Activated CD8-positive, alpha-beta memory T cell treated with anti-CD3 and anti-CD28 coated beads, Interleukin-2, amount 50 U/mL, for 4 hours (primary cell): Measurements from ENCODE around the gene MON1A.
A peak's percentile ranks its signal among the peaks of the same experiment; 100 is the strongest.
"Not testable (repeated sequence)": the region's sequence is repeated elsewhere in the genome, so short reads cannot be mapped to it uniquely, and the experiment has no call there.

ENCODE experiments used
- DNase-seq: peaks from one replicate; pipeline ENCODE4 v3.0.0-alpha.2; 2020

MON1A gene

DNA sequence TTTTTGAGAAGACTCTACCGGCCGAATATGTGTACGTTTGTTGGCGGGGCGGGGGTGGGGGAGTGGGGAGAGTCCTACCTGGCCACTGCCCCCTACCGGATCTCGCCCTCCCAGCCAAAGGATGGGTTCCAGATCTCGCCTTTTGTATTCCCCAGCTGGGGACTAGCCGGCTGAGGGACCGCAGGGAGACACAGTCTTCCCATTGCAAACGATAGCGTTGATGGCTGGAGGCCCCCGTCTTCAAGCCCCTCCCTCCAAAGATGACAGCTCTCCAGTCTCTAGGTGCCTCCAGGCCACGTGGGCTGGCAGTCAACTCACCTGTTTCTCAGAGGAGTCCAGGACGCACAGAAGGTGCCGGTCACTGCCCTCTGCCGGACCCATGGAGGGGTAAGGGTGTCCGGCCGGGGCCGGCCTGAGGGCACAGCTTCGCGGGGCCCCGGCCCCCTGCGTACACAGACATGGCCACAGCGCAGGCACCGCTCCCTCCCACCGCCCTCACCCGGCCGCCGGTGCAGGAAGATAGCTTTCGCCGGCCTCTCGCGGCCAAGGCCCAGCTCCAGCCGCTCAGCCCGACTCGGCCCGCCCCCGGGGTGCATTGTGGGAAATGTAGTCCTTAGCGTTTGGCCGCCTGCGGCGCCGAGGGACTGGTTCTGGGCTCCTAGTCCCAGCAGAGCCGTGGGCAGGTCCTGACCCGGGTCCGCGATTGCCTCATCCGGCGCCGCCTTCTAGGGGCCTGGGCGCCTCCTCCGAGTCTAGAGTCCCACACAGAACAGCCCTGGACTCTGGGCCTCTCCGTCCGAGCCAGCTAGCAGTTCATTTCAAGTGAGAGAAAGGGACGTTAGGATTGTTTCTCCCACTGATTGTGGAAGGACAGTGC is at the start of gene MON1A:
MON1A (minus strand) TSS at position 521 of the 877 bp plus-strand sequence. CDS start 16,465 bp downstream, outside the sequence.
- DNase-seq: peak; percentile 91

GRCh38 chr3:49976942-49977341 is 47.3 kb upstream of the MON1A start:
- no peak for DNase-seq

GRCh38 chr3:49972656-49973055 is 43.0 kb upstream of the MON1A start:
- DNase-seq: no peak

GRCh38 chr3:49968346-49968745 is 38.7 kb upstream of the MON1A start:
- no peak for DNase-seq

- no peak for DNase-seq
Observed at GRCh38 chr3:49967291-49967690, 37.7 kb upstream of the MON1A start.

DNA sequence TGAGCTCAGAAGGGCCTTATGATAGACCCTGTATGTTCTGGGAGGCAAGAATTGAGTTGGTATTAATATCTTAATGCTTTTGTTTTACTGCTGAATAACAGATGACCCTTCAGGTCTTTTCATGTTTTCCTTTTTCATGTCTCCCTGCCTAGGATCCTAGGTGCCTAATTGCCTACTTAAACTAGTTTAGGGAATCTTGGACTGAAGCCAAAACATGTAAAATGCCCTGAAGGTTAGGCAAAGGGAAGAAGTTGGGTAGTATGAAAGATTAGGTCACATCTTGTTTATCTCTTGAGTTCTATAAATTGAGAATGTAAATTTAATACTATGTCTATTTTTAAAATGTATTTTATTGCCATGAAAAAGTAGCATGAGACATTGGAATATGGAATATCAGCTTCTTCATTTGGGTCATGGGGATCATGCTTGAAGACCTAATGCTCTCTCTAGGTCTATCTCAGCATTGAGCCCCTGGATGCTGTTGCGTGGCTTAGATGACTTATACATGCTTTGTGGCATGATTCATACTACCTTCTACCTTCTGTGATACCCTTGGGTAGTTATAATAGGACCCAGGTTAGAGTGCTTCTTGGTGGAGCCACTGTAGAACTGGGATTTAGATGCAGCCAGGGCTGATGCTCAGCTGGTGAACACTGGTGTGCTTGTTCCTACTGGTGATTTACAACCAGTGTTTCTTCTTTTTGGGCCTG is 36.8 kb upstream of the MON1A start:
- DNase-seq: no peak

DNA sequence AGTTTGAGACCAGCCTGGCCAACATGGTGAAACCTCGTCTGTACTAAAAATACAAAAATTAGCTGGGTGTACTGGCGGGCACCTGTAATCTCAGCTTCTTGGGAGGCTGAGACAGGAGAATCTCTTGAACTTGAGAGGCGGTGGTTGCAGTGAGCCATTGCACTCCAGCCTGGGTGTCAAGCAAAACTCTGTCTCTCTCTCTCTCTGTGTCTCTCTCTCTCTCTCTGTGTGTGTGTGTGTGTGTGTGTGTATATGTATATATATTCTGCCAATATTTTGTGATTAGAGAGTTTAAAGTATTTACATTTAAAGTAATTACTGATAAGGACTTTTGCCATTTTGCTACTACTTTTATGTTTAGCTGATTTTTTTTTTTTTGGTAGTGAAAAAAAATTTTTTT is 26.0 kb upstream of the MON1A start:
- no peak for DNase-seq

GRCh38 chr3:49952924-49953323 is 23.3 kb upstream of the MON1A start:
- no peak for DNase-seq

- no peak for DNase-seq
Observed at GRCh38 chr3:49942651-49943050, 13.0 kb upstream of the MON1A start.

- DNase-seq: no peak
Observed at GRCh38 chr3:49940667-49941249, 11.1 kb upstream of the MON1A start.

GRCh38 chr3:49939858-49940666 is 10.5 kb upstream of the MON1A start, which contains the start of gene RBM6:
TSS of gene RBM6 (plus strand) at chr3:49940150. CDS start at chr3:49962642, 22,492 bp downstream.
- DNase-seq: peak; percentile 92

GRCh38 chr3:49937090-49937489 is 7.5 kb upstream of the MON1A start:
- DNase-seq: no peak

DNA sequence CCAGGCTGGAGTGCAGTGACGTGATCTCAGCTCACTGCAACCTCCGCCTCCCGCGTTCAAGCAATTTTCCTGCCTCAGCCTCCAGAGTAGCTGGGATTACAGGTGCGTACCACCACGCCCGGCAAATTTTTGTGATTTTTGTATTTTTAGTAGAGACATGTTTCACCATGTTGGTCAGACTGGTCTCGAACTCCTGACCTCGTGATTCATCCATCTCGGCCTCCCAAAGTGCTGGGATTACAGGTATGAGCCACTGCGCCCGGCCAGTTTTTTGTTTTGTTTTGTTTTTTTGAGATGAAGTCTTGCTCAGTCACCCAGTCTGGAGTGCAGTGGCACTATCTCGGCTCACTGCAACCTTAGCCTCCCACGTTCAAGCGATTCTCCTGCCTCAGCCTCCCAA is 2.7 kb upstream of the MON1A start:
- DNase-seq: not testable (repeated sequence)

DNA sequence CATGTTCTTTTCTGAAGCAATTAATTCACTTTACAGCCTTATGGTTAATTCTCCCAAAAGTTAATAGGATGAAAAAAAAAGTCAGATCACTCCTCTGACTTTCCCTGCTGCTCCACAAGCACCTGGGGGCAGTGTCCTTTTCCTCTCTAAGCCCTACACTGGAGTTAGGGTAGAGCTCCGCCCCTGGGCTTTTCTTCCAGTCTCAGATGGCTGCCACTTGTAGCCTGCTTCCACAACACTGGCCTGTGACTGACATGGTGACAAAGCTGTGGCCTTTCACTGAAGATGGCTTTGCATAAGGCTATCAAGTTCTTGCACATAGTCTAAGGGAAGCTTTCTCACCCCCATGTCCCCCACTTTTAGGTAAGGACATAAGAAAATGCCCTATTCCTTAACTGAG is 1.3 kb upstream of the MON1A start:
- DNase-seq: no peak

- no peak for DNase-seq
Observed at GRCh38 chr3:49930168-49930690, 618 bp upstream of the MON1A start.

- no peak for DNase-seq
Observed at GRCh38 chr3:49928481-49929017, 1.1 kb downstream of the MON1A start.

DNA sequence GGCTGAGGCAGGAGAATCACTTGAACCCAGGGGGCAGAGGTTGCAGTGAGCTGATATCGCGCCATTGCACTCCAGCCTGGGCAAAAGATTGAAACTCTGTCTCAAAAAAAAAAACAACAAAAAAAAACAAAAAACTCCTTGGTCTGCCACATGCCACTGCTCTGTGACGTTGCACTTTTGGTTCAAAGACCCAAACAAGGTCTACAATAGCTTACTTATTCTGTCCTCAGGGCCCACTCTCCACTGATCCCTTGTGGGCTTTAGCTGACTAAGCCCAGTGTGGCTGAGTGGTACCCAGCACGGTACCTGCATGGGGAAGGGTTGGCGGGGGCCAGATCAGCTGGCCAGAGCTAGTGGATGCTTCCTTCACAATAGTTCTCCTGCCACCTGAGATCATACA is 1.8 kb downstream of the MON1A start:
- DNase-seq: no peak

DNA sequence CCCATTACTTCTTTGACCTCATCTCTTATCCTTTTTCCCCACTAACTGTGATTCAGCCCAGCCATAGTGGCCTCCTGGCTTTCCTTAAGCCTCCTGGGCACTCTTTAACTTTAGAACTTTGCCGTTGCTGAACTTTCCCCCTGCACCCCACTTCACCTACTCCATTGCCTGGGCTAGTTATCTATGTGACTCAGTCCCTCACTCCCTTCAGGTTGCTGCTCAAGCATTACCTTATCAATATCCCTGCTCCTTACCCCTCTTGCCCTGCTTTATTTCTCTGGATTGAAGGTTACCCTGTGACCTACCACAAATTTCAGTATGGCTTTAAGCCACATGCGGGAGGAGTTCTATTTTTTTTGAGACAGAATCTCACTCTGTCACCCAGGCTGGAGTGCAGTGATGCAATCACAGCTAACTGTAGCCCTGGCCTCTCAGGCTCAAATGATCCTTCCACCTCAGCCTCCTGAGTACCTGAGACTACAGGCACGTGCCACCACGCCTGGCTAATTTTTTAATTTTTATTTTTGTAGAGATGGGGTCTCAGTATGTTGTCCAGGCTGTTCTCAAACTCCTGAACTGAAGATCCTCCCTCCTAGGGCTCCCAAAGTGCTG is 3.4 kb downstream of the MON1A start:
- no peak for DNase-seq

- no peak for DNase-seq
Observed at GRCh38 chr3:49925485-49925884, 4.1 kb downstream of the MON1A start.

DNA sequence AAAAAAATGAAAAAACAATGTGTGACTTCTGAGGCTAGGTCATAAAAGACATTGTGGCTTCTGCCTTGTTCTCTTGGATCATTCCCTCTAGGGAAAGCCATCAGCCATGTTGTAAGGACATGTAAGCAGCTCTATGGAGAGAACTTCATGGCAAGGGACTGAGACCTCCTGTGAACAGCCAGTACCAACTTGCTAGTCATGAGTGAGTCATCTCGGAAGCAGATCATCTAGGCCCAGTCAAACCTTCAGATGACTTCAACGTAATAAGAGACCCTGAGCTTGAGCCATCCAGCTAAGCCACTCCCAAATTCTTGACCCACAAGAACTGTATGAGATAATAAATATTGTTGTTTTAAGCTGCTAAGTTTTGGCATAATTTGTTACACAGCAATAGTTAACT is 4.9 kb downstream of the MON1A start:
- DNase-seq: no peak

DNA sequence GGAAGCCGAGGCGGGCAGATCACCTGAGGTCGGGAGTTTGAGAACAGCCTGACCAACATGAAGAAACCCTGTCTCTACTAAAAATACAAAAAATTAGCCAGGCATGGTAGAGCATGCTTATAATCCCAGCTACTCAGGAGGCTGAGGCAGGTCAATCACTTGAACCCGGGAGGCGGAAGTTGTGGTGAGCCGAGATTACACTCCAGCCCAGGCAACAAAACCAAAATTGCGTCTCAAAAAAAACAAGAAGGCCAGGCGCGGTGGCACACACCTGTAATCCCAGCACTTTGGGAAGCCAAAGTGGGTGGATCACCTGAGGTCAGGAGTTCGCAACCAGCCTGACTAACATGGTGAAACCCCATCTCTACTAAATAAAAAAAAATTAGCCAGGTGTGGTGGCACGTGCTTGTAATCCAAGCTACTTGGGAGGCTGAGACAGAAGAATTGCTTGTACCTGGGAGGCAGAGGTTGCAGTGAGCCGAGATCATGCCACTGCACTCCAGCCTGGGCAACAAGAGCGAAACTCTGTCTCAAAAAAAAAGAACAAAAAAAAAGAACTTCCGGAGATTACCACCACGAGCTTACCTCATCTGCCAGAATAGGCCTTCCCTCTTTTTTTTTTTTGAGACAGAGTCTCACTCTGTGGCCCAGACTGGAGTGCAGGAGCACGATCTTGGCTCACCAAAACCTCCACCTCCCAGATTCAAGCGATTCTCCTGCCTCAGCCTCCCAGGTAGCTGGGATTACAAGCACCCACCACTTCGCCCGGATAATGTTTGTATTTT is 11.6 kb downstream of the MON1A start:
- DNase-seq: not testable (repeated sequence)
